GM23338 (cell line): Measurements from ENCODE around the gene CD28.

Experiments used
- CREB1 ChIP-seq: fragments of 250-450 bp; sonication (Bioruptor Pico); IDR thresholded peaks from 2 replicates; pipeline ENCODE4 v1.5.0; 2020; ENCODE audit warnings: low read depth, mild to moderate bottlenecking, moderate library complexity
- CTCF ChIP-seq, 2 experiments: fragments of 200-600 bp in 1 of 2; sonication (generic) in 1 of 2; conservative IDR thresholded peaks; 2 replicates each; pipeline versions ENCODE4 v1.5.1 to v1.6.1; 2016 to 2017; ENCODE audit warnings: antibody characterized with exemption in 2 of 2, low read depth in 2 of 2, mild to moderate bottlenecking in 2 of 2, moderate library complexity in 1 of 2
- EZH2 ChIP-seq: fragments of 200-600 bp; sonication (generic); IDR thresholded peaks from one replicate; pipeline ENCODE4 v1.8.0; 2017; ENCODE audit warnings: antibody characterized with exemption, mild to moderate bottlenecking, low read depth; ENCODE audit not compliant: unreplicated experiment
- EZH2phosphoT487 ChIP-seq: fragments of 200-600 bp; sonication (generic); IDR thresholded peaks from one replicate; pipeline ENCODE4 v1.8.1; 2018; ENCODE audit warnings: antibody characterized with exemption; ENCODE audit not compliant: unreplicated experiment
- JUNB ChIP-seq: IDR thresholded peaks from one replicate; pipeline ENCODE4 v1.6.1; 2016; ENCODE audit warnings: antibody characterized with exemption; ENCODE audit not compliant: unreplicated experiment
- ZNF114 ChIP-seq: fragments of 250-450 bp; sonication (Bioruptor Pico); IDR thresholded peaks from 2 replicates; pipeline ENCODE4 v1.5.0; 2020; ENCODE audit warnings: mild to moderate bottlenecking, moderate library complexity

- TF ChIP-seq CREB1 (CRISPR knock-in tag) (no peak), CTCF (conservative IDR thresholded peaks at IDR 0.05; ENCODE audit: low read depth in 2 of 2) (no peak), EZH2 (no peak), ZNF114 (CRISPR knock-in tag) (no peak), EZH2phosphoT487 (no peak), JUNB (no peak)
Observed at GRCh38 chr2:203706403-203706802, at the start of gene CD28.
